Measurements from ENCODE around the gene PRKCA. TPM values are rescaled to one million over a fixed set of nuclear protein-coding genes. Genes with fewer than 3 reads are reported as not detected.
A peak's percentile ranks its signal among the peaks of the same experiment; 100 is the strongest.
"Not testable (repeated sequence)": the region's sequence is repeated elsewhere in the genome, so short reads cannot be mapped to it uniquely, and the experiment has no call there.

The PRKCA gene
- total and polyA plus RNA-seq, 12 donors: 1.6 to 27.6 (median 10.5) TPM

DNA sequence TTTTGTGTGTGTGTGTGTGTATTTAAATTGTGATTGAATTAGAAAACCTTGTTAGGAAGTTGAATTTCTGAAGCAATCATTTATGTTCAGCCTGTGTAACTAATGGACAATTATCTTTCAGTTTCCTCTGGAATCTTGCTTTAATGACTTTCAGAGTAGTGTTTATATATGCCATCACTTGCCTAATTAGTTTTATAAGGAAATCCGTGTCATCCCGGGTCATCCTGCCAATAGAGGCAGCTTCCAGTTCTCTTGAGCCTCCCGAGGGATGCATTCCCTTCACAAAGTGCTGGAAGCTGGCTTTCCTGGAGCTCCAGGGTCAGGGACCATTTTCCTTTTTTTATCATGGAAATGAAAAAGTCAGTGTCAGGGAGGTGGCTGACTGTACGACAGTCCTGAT, 42.9 kb downstream of the PRKCA start:
- Histone ChIP-seq H3K4me1 (peaks cover 4 to 49% (median 26%) of the 10 kb centered on the region in 9 donors), H3K27me3 (no peaks in the 10 kb centered on the region), H3K9me3 (no peaks in the 10 kb centered on the region), H3K36me3 (no peaks in the 10 kb centered on the region), H3K4me3 (no peak overlapping the region), H3K27ac (no peak overlapping the region)
- WGBS, 2 donors: 37 to 49% methylated on average over 4 of the region's 4 CpGs
- ATAC-seq (no peak), DNase-seq (no peak)
- TF ChIP-seq, protein P1, sequence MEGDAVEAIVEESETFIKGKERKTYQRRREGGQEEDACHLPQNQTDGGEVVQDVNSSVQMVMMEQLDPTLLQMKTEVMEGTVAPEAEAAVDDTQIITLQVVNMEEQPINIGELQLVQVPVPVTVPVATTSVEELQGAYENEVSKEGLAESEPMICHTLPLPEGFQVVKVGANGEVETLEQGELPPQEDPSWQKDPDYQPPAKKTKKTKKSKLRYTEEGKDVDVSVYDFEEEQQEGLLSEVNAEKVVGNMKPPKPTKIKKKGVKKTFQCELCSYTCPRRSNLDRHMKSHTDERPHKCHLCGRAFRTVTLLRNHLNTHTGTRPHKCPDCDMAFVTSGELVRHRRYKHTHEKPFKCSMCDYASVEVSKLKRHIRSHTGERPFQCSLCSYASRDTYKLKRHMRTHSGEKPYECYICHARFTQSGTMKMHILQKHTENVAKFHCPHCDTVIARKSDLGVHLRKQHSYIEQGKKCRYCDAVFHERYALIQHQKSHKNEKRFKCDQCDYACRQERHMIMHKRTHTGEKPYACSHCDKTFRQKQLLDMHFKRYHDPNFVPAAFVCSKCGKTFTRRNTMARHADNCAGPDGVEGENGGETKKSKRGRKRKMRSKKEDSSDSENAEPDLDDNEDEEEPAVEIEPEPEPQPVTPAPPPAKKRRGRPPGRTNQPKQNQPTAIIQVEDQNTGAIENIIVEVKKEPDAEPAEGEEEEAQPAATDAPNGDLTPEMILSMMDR (IDR thresholded peaks at IDR 0.05): no peak
- intact Hi-C loops (cut with DNase I): loop anchor here in 2 of 10 donors (5.0 to 10.0 kb wide), 2 partner anchors 158 to 190 kb away; no protein-coding TSS in a partner anchor

- not testable (repeated sequence) for H3K27me3 ChIP-seq, ATAC-seq, H3K36me3 ChIP-seq, H3K4me3 ChIP-seq, DNase-seq, H3K9me3 ChIP-seq, H3K27ac ChIP-seq
- H3K4me1 ChIP-seq: peaks cover 4 to 41% (median 22%) of the 10 kb centered on the region in 9 donors
- 91 to 92% methylated on average over 12 of the region's 12 CpGs for WGBS, 2 donors
- intact Hi-C loops (cut with DNase I): loop anchor here in 2 of 10 donors (5.0 to 10.0 kb wide), 2 partner anchors 159 to 189 kb away; no protein-coding TSS in a partner anchor
Observed at GRCh38 chr17:66345949-66346638, 43.7 kb downstream of the PRKCA start.

GRCh38 chr17:66347661-66348514, 45.5 kb downstream of the PRKCA start:
- DNase-seq (no peak), ATAC-seq (peak in 1 of 8 donors; percentile 7)
- Histone ChIP-seq H3K9me3 (no peaks in the 10 kb centered on the region), H3K4me3 (no peak overlapping the region), H3K4me1 (peaks cover 4 to 40% (median 22%) of the 10 kb centered on the region in 9 donors), H3K36me3 (no peaks in the 10 kb centered on the region), H3K27ac (no peak overlapping the region), H3K27me3 (no peaks in the 10 kb centered on the region)
- WGBS, 2 donors: 89 to 91% methylated on average over 10 of the region's 10 CpGs
- intact Hi-C loops (cut with DNase I): loop anchor here in 2 of 10 donors (5.0 to 10.0 kb wide), 2 partner anchors 161 to 187 kb away; no protein-coding TSS in a partner anchor
- TF ChIP-seq, protein P1 (IDR thresholded peaks at IDR 0.05): no peak

- ATAC-seq: peak; percentile 58 to 93 (median 86)
- H3K27me3 ChIP-seq: no peaks in the 10 kb centered on the region
- TF ChIP-seq, protein P1 (IDR thresholded peaks at IDR 0.05): no peak
- 58 to 65% methylated on average over 4 of the region's 4 CpGs for WGBS, 2 donors
- no peak overlapping the region for H3K4me3 ChIP-seq
- DNase-seq: peak in 1 of 2 donors; percentile 35
- H3K9me3 ChIP-seq: no peaks in the 10 kb centered on the region
- no peaks in the 10 kb centered on the region for H3K36me3 ChIP-seq
- H3K27ac ChIP-seq: peak overlapping the region in 3 of 10 donors; percentile 41 to 52 (median 52)
- H3K4me1 ChIP-seq: peaks cover 4 to 40% (median 22%) of the 10 kb centered on the region in 9 donors
- intact Hi-C loops (cut with DNase I): loop anchor here in 2 of 10 donors (5.0 to 10.0 kb wide), 2 partner anchors 161 to 186 kb away; no protein-coding TSS in a partner anchor
Observed at GRCh38 chr17:66348584-66349165, 46.3 kb downstream of the PRKCA start.

All from heart right ventricle (tissue), 16 donors.